Nucleus accumbens (tissue), 56 donors: ENCODE results near the gene FBXO33.

ENCODE experiments used
- DNase-seq, 56 donors: peaks; one replicate each; lab custom pipeline; 2025; lab: John Stamatoyannopoulos, UW

Gene FBXO33

DNA sequence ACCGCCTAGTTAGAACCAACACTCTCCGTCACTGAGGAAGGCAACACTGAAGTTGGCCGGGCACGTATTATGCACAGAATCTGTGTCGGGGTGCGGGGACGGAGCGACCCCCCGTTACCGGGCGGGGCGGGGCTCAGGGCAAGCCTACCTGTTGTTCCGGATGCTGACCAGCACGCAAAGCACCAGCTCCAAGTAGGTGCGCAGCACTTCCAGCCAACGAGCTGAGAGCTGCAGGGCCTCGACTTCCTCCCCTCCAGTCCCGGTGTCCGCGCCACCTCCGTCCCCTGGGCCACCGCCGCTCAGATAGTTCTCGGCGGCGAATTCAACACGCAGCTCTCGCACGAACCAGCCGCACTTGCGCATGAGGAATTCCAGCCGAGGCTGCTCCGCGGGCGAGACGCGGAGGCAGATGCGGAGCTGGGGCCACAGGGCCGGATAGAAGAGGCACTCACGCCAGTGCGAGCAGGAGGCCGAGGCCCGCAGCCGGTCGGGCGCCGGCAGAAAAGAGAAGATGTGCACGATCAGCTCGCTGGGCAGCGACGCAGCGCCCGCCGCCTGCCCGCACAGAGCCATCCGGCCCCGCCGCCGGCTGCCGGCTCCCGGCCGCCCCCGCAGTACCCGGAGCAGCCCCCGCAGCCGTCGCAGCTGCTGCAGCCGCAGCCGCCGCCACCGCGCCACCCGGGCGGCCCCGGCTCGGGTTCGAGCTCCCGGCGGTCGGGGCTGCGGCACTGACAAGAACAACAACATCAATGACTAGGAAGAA, 636 bp downstream of the FBXO33 start:
- DNase-seq, result peak in 30 of 56 donors; percentile 10 to 73 (median 48)

DNA sequence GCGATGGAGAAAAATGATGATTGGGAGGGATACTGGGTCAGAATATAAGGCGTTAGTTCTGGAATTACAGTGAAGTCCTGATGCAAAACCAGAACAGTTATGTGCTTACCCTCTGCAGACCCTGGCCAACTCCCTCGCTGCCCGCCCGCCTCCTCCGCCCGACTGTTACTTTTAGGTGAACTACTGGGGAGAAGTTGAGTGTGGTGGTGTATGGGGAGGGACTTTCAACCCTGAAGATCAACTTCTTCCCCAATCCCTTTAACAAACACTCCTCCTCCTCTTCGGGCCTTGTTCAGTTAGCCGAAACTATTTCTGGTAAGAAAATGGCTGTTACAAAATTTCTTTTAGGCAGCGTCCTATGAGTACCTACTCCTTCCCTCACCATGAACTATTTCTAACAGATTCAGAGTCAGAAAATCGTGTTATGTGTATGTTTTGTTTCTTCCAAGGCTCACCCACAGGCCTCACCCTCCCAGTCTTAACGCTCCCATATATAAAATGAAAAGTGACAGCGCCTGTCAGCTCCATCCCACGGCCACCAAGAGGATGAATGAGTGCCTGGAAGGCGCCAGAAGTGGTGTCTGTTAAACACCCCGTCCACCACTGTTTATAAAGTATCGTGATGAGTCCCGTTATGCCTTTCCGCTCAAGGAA, 1.3 kb downstream of the FBXO33 start:
- peak in 4 of 56 donors; percentile 0 to 42 (median 10) for DNase-seq

GRCh38 chr14:39428118-39428517, 4.1 kb downstream of the FBXO33 start:
- no peak for DNase-seq

GRCh38 chr14:39426605-39427004, 5.6 kb downstream of the FBXO33 start:
- no peak for DNase-seq

- no peak for DNase-seq
Measured at GRCh38 chr14:39425947-39426346, 6.3 kb downstream of the FBXO33 start.

DNA sequence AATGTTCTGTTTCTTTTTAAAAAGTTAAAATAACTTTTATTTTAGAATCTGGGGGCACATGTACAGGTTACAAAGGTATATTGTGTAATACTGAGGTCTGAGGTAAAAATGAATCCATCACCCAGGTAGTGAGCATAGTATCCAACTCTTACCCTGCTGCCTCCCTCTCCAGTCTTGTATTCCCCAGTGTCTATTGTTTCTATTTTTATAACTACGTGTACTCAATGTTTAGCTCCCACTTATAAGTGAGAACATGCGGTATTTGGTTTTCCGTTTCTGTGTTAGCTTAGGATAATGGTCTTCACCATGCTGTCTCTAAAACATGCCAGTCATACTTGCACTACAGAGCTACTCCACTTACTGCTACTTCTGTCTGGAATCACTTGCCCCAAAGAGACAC, 8.4 kb downstream of the FBXO33 start:
- DNase-seq, result no peak

DNA sequence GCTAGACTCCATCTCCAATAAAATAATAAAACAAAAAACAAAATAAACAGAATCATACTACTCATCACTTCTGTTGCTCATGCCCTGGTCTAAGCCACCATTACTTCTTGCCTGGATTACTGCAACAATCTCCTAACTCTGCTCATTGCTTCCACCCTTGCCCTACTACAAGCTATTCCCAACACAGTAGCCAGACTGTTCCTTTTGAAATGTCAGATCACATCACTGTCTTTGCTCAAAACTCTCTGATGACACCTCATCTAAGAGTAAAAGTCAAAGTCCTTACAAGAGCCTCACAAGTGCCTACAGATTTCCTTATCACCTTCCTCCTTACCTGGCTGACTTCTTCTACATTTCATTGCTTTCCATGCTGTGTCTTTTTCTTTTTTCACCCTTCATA, 10.0 kb downstream of the FBXO33 start:
- no peak for DNase-seq

DNA sequence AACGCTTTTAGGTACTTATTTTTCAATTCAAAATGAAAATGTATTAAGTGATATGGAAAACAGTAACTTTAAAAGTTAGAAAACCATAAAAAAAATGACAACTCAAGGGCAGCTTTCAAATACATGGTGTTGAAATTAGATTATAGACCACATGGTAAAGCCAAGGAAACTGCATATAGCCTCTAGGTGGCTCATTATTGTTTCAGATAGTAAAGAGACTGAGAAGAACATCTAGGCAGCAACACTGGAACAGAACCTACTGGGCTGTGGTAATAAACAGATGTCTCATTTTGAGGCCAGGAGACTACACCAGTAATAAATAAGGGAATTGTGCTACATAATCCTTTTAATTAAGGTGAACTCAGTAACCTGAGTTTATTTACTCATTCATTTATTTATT, 13.0 kb downstream of the FBXO33 start:
- DNase-seq, result no peak

- DNase-seq, result no peak
Measured at GRCh38 chr14:39417014-39417413, 15.2 kb downstream of the FBXO33 start.

DNA sequence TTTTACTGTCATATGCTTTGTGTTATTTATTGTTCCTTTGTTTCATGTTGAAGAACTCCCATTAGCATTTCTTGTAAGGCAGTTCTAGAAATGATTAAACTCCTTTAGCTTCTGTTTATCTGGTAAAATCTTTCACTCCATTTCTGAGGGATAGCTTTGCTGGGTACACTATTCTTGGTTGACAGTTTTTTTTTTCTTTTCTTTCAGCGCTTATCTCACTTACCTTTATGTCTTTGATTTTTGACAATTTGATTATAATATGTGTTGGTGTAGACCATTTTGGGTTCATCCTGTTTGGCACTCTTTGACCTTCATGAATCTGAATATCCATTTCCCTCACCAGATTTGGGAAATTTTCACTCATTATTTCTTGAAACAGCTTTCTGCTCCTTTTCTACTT, 16.2 kb downstream of the FBXO33 start:
- no peak for DNase-seq

DNA sequence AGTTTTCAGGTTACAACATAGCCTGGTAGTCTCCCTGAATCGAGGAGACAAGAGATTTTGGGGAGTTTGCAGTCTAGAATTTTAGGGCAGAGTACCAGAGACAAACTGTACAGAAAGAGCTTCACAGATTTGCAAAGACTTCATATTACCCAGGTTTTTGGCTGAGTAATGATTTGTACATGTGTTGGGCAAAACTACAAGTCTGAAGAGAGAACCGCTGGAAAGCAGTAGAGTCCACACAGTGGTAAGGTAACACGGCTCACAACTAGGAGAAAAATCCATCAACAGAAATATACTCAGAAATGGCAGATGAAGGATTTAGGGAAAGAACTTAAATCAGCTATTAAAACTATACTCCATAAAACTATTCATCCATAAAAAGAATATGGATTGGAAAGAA, 25.7 kb downstream of the FBXO33 start:
- no peak for DNase-seq

GRCh38 chr14:39398382-39398781, 33.9 kb downstream of the FBXO33 start:
- DNase-seq, result no peak

- no peak for DNase-seq
Measured at GRCh38 chr14:39396448-39396847, 35.8 kb downstream of the FBXO33 start.

- no peak for DNase-seq
Measured at GRCh38 chr14:39395555-39396254, 36.5 kb downstream of the FBXO33 start.

DNA sequence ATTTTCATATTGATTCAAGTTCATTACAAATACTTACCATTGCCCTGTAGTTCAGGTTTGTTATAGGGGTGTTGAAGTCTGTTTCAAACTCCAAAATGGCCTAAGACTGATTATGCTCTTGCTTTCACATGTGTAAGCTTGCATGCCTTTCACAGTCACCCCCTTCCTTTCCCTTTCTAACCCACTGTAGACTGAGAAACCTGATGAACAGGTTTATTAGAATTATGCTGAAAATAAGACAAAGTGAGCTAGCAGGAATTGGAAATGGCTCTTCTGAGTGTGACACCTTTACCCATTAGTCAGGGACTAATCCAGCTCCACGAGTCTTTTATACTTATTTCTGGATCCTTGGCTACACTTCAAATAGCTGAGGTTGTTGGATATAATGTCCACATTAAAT, 38.9 kb downstream of the FBXO33 start:
- DNase-seq, result no peak

DNA sequence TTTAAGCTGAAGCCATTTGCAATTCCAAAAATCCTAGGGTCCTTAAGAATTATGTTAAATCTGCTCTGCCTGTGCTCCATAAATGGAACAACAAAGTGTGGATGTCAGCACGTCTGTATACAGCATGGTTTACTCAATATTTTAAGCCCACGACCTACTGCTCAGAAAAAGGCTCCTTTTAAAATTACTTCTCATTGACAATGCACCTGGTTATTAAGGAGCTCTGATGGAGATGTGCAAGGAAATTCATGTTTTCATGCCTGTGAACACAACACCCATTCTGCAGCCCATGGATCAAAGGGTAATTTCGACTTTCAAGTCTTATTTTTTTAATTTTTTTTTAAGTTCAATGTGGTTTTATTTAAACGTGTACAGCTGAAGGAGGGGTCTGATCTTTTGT, 48.1 kb downstream of the FBXO33 start:
- no peak for DNase-seq

DNA sequence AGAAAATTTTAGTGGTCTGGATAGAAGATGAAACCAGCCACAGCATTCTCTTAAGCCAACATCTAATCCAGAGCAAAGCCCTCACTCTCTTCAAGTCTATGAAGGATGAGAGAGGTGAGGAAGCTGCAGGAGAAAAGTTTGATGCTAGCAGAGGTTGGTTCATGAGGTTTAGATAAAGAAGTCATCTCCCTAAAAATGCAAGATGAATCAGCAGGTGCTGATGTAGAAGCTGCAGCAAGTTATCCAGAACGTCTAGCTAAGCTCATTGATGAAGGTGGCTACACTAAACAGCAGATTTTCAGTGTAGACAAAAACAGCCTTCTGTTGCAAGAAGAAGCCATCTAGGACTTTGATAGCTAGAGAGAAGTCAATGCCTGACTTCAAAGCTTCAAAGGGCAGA, 48.5 kb downstream of the FBXO33 start:
- no peak for DNase-seq

- DNase-seq, result no peak
Measured at GRCh38 chr14:39383026-39383660, 49.1 kb downstream of the FBXO33 start.

DNA sequence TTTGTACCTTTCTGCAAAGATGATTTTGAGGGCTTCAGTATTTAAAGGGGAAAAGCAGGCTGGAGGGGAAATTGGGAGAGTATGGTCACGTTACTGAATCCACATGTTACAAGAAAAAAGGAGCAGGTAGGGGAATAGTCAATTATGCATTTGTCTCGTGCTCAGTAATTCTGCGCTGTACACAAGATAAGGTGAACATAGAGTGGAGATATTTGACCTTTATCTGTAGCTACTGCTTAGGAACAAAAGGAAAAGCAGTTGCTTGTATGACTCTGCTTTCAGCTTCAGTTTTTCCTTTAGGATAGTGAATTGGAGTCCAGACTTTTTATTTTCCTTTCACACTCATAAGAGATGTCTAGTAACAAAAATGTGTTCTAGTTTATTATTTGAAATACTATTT, 49.8 kb downstream of the FBXO33 start:
- DNase-seq, result no peak

DNA sequence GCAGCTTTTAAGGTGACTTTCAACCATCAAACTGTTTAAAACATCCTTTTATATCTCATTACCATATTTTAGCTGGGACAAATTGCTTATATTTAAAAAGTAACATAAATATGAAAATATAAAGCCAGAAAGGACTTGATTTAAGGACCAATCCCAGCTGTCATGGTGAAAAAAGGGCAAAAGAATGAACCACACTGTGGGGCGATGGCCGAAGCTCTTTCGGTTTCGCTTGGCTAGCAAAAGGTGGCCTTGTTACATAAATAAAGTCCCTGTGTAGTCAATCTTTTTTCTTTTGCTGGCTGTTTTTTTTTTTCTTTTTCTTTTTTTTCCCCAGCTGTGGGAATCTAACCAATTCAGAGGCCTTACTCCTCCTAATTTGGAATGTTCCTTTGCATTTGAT, 50.9 kb downstream of the FBXO33 start:
- DNase-seq, result peak in 7 of 56 donors; percentile 3 to 29 (median 11)
